ENCODE data around the gene IZUMO1R. TPM values are rescaled to one million over a fixed set of nuclear protein-coding genes. Genes with fewer than 3 reads are reported as not detected.

The IZUMO1R gene
- total RNA-seq, 4 donors from 2014 or later = not detected

DNA sequence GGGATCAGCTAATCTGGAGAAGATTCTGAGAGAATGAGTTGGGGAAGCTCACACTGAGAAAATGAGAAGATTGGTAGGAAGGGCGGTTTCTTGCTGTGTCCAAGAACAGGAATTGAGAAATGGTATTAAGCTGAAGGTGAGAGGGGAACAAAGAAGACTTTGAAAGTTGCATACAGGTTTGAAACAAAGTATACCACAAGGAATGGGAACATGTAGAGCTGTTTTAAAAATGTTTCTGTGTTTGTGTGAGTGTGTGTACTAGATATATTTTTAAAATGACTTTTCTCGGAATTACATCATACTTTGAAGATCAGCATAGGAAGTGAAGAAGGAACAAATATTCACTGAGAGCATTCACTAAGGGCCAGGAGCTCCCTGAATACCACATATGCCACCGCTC lies 24.4 kb upstream of the IZUMO1R start:
- no peak for DNase-seq
- Histone ChIP-seq H3K36me3 (no peaks in the 10 kb centered on the region), H3K4me1 (no peaks in the 10 kb centered on the region), H3K4me3 (no peak overlapping the region), H3K27ac (no peak overlapping the region), H3K27me3 (no peaks in the 10 kb centered on the region), H3K9me3 (no peaks in the 10 kb centered on the region)
- TF ChIP-seq, protein P1, sequence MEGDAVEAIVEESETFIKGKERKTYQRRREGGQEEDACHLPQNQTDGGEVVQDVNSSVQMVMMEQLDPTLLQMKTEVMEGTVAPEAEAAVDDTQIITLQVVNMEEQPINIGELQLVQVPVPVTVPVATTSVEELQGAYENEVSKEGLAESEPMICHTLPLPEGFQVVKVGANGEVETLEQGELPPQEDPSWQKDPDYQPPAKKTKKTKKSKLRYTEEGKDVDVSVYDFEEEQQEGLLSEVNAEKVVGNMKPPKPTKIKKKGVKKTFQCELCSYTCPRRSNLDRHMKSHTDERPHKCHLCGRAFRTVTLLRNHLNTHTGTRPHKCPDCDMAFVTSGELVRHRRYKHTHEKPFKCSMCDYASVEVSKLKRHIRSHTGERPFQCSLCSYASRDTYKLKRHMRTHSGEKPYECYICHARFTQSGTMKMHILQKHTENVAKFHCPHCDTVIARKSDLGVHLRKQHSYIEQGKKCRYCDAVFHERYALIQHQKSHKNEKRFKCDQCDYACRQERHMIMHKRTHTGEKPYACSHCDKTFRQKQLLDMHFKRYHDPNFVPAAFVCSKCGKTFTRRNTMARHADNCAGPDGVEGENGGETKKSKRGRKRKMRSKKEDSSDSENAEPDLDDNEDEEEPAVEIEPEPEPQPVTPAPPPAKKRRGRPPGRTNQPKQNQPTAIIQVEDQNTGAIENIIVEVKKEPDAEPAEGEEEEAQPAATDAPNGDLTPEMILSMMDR (IDR thresholded peaks at IDR 0.05) = no peak
- no peak for TF ChIP-seq POLR2A (IDR thresholded peaks at IDR 0.05)

GRCh38 chr11:94281324-94281723 lies 23.1 kb upstream of the IZUMO1R start:
- no peak overlapping the region for H3K27ac ChIP-seq
- no peaks in the 10 kb centered on the region for H3K27me3 ChIP-seq
- no peak for TF ChIP-seq POLR2A (IDR thresholded peaks at IDR 0.05)
- TF ChIP-seq, protein P1 (IDR thresholded peaks at IDR 0.05) = no peak
- no peaks in the 10 kb centered on the region for H3K4me1 ChIP-seq
- H3K4me3 ChIP-seq = no peak overlapping the region
- H3K9me3 ChIP-seq = no peaks in the 10 kb centered on the region
- H3K36me3 ChIP-seq = no peaks in the 10 kb centered on the region
- no peak for DNase-seq

DNA sequence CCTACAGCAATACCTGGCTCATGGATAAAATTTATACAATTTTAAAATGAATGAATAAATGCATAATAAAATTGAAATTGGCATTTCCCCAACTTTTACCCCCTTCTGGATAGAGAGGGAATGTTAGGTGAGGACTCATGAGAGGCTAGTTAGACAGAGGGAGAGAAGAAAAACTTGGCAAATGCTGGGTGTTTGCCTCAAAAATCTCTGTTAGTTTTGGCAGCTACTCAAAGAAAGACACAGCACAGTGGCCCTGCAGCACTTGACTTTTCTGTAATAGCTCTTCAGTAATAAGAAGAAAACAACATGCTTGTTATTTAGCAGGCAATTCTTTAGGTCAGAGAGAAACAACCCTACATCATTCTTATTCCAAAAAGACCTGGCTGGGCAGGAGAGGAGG lies 20.7 kb upstream of the IZUMO1R start:
- H3K4me3 ChIP-seq = no peak overlapping the region
- no peaks in the 10 kb centered on the region for H3K4me1 ChIP-seq
- TF ChIP-seq POLR2A (IDR thresholded peaks at IDR 0.05) = no peak
- TF ChIP-seq, protein P1 (IDR thresholded peaks at IDR 0.05) = no peak
- no peak for DNase-seq
- no peaks in the 10 kb centered on the region for H3K9me3 ChIP-seq
- no peak overlapping the region for H3K27ac ChIP-seq
- H3K27me3 ChIP-seq = no peaks in the 10 kb centered on the region
- no peaks in the 10 kb centered on the region for H3K36me3 ChIP-seq

GRCh38 chr11:94295534-94295933 lies 8.8 kb upstream of the IZUMO1R start:
- Histone ChIP-seq H3K27me3 (no peaks in the 10 kb centered on the region), H3K4me3 (no peak overlapping the region), H3K4me1 (no peaks in the 10 kb centered on the region), H3K9me3 (no peaks in the 10 kb centered on the region), H3K36me3 (no peaks in the 10 kb centered on the region), H3K27ac (no peak overlapping the region)
- DNase-seq = no peak
- TF ChIP-seq, protein P1 (IDR thresholded peaks at IDR 0.05) = no peak
- no peak for TF ChIP-seq POLR2A (IDR thresholded peaks at IDR 0.05)

DNA sequence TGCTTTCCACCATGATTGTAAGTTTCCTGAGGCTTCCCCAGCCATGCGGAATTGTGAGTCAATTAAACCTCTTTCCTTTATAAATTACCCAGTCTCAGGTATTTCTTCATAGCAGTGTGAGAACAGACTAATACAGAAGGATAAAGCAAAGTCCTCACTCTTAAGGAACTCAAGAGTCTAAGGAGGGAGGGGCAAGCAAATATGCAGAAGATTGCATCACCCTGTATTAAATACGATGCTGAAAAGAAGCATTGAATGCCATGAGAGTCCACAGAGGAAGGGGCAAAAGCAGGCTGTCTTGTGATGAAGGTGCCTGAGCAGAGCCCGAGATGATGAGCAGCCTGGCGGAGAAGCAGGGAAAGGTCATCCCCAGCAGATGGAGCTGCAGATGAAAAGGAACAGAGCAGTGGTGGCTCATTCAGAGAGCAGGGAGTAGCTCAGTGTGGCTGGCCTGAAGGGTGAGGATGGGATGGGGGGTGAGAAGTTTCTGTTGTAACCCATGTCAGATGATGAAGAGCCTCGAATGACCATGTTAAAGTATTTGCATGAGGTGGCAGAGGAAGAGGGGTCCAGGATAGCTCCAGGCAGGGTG lies 6.3 kb upstream of the IZUMO1R start:
- no peak overlapping the region for H3K27ac ChIP-seq
- no peak for TF ChIP-seq POLR2A (IDR thresholded peaks at IDR 0.05)
- TF ChIP-seq, protein P1 (IDR thresholded peaks at IDR 0.05) = no peak
- H3K4me3 ChIP-seq = no peak overlapping the region
- H3K36me3 ChIP-seq = no peaks in the 10 kb centered on the region
- no peak for DNase-seq
- H3K27me3 ChIP-seq = no peaks in the 10 kb centered on the region
- no peaks in the 10 kb centered on the region for H3K4me1 ChIP-seq
- H3K9me3 ChIP-seq = no peaks in the 10 kb centered on the region

DNA sequence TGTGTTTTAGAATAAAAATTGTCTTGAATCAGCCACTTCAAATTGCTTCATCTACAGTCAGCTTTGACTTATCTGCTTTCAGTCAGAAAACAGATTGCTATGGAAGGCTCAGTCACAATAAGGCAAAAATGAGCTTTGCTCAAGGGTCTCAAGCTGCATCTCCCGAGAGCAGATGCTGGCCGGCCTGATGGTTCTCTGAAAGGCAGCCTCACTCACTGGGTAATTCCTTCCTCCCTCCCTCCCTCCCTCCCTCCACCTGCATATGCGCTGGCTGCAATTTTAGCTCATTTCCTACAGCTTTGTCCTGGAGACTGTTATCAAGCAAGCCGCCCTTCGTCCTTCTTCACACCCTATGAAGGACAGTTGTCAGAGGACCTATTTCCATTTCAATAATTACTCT lies 1.6 kb upstream of the IZUMO1R start:
- H3K36me3 ChIP-seq = no peaks in the 10 kb centered on the region
- H3K9me3 ChIP-seq = no peaks in the 10 kb centered on the region
- H3K27ac ChIP-seq = no peak overlapping the region
- H3K4me1 ChIP-seq = no peaks in the 10 kb centered on the region
- no peak overlapping the region for H3K4me3 ChIP-seq
- H3K27me3 ChIP-seq = no peaks in the 10 kb centered on the region
- no peak for DNase-seq
- TF ChIP-seq POLR2A (IDR thresholded peaks at IDR 0.05) = no peak
- TF ChIP-seq, protein P1 (IDR thresholded peaks at IDR 0.05) = no peak
